SU-DHL-6 (cell line): Measurements from ENCODE around the gene CNR2.

ENCODE experiments used
- CTCF ChIP-seq: fragments of 200-600 bp; sonication (generic); IDR thresholded peaks from one replicate; pipeline ENCODE4 v1.5.1; 2017; ENCODE audit warnings: antibody characterized with exemption, mild to moderate bottlenecking, low read length, moderate library complexity; ENCODE audit not compliant: insufficient read depth, poor library complexity, severe bottlenecking
- EZH2phosphoT487 ChIP-seq: fragments of 200-600 bp; sonication (generic), shearing (Covaris generic); conservative IDR thresholded peaks from 2 replicates; pipeline ENCODE4 v1.6.1; 2018; ENCODE audit warnings: mild to moderate bottlenecking, antibody characterized with exemption, low read length, moderate library complexity, mixed read lengths

GRCh38 chr1:23848673-23849616 is 64.2 kb downstream of the CNR2 start:
- TF ChIP-seq CTCF, result no peak
- no peak for TF ChIP-seq EZH2phosphoT487
